ENCODE data around the gene DNAJC10.
A peak's percentile ranks its signal among the peaks of the same experiment; 100 is the strongest.
"Not testable (repeated sequence)": the region's sequence is repeated elsewhere in the genome, so short reads cannot be mapped to it uniquely, and the experiment has no call there.

DNAJC10 gene, protein sequence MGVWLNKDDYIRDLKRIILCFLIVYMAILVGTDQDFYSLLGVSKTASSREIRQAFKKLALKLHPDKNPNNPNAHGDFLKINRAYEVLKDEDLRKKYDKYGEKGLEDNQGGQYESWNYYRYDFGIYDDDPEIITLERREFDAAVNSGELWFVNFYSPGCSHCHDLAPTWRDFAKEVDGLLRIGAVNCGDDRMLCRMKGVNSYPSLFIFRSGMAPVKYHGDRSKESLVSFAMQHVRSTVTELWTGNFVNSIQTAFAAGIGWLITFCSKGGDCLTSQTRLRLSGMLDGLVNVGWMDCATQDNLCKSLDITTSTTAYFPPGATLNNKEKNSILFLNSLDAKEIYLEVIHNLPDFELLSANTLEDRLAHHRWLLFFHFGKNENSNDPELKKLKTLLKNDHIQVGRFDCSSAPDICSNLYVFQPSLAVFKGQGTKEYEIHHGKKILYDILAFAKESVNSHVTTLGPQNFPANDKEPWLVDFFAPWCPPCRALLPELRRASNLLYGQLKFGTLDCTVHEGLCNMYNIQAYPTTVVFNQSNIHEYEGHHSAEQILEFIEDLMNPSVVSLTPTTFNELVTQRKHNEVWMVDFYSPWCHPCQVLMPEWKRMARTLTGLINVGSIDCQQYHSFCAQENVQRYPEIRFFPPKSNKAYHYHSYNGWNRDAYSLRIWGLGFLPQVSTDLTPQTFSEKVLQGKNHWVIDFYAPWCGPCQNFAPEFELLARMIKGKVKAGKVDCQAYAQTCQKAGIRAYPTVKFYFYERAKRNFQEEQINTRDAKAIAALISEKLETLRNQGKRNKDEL

DNA sequence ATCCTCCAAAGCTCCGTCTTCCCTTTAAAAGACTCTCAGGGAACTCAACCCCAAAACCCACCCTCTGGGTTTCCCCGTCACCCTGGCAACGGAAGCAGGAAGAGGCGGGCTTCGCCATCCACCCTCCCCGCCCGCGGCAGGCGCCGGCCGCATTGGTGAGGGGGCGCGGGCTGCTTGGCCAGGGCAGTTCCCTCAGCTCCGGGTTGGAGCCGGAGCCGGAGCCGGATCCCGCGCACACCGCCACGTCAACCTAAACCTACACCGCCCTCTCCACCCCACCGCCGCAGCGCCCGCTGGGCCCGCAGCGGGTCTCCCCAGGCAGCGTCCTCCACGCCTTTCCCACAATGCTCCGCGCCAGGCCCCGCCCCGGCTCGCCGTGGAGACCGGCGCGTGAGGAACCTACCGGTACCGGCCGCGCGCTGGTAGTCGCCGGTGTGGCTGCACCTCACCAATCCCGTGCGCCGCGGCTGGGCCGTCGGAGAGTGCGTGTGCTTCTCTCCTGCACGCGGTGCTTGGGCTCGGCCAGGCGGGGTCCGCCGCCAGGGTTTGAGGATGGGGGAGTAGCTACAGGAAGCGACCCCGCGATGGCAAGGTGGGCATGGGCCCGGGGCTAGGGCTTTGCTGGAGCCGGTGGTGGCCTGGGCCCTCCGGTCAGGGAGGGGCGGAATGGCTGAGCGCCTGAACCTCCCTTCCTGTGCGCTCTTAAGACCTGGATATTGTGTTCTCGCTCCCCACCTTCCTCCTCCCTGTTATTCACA, at the start of gene DNAJC10:
Gene DNAJC10, plus strand, starts transcription at position 366 of the 758 bp plus-strand sequence. CDS start 1,830 bp downstream, outside the sequence.
- peak; percentile 62 to 78 for DNase-seq (ENCODE audit: low read depth in 1 of 2, low spot score in 1 of 2)

GRCh38 chr2:182666674-182667314, 49.3 kb upstream of the DNAJC10 start:
- no peak for DNase-seq (ENCODE audit: low read depth in 1 of 2, low spot score in 1 of 2)

GRCh38 chr2:182667315-182667695, 48.8 kb upstream of the DNAJC10 start:
- DNase-seq (ENCODE audit: low read depth in 1 of 2, low spot score in 1 of 2) = no peak

DNA sequence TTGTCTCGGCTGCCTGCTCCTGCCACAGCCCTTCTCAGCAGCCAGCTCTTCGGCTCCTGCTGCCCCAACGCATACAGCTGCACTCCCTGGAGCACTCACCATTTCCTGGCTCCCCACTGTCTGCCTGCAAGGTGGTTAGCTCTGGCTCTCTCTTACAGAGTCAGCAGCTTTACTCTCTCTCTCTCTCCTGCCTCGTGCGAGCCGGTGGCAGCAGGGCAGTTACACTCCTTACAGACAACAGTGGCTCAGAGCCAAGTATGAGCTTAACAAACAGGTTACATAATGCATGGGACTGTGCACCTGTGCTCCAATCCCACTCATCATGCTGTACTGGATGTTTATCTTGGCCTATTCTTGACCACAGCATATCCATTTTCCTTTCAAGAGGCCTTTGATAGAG, 47.4 kb upstream of the DNAJC10 start:
- no peak for DNase-seq (ENCODE audit: low read depth in 1 of 2, low spot score in 1 of 2)

- no peak for DNase-seq (ENCODE audit: low read depth in 1 of 2, low spot score in 1 of 2)
Observed at GRCh38 chr2:182672466-182673165, 43.4 kb upstream of the DNAJC10 start.

GRCh38 chr2:182680837-182681236, 35.2 kb upstream of the DNAJC10 start:
- no peak for DNase-seq (ENCODE audit: low read depth in 1 of 2, low spot score in 1 of 2)

DNA sequence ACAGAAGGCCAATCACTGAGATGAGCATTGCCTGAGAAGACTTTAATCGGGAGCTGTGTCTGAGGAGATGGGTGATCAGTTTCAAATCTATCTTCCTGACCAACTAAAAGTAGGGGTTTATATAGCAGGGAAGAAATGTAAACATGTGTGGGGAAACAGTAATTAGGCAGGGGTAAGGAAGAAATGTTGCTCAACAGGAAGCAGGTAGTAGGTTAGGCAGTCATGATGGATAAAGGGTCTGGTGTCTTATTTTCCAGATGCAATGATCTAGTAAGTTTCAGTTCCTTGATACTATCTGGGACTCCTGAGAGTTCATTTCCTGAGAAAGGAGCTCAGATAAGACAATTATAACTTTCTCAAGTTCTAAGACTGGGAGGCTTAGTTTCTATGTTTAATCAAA, 33.8 kb upstream of the DNAJC10 start:
- no peak for DNase-seq (ENCODE audit: low read depth in 1 of 2, low spot score in 1 of 2)

GRCh38 chr2:182685559-182685958, 30.5 kb upstream of the DNAJC10 start:
- DNase-seq (ENCODE audit: low read depth in 1 of 2, low spot score in 1 of 2) = no peak

GRCh38 chr2:182686763-182687162, 29.3 kb upstream of the DNAJC10 start:
- DNase-seq (ENCODE audit: low read depth in 1 of 2, low spot score in 1 of 2) = not testable (repeated sequence)

DNA sequence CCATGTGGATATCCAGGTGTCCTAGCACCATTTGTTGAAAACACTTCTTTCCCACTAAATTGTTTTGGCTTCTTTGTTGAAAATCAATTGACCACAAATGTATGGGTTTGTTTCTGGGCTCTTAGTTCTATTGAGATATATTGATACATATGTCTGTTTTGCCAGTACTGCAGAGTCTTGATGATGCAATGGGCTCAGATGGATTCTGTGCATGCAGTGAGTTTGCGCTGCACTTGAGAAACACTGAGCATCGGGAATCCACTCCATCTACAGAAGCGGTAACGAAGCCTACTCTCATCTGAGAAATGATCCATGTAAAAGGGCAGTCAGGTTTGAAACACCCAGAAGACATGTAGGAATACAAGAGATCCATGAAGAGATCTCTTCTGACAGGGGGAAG, 21.9 kb upstream of the DNAJC10 start:
- DNase-seq (ENCODE audit: low read depth in 1 of 2, low spot score in 1 of 2) = no peak

DNA sequence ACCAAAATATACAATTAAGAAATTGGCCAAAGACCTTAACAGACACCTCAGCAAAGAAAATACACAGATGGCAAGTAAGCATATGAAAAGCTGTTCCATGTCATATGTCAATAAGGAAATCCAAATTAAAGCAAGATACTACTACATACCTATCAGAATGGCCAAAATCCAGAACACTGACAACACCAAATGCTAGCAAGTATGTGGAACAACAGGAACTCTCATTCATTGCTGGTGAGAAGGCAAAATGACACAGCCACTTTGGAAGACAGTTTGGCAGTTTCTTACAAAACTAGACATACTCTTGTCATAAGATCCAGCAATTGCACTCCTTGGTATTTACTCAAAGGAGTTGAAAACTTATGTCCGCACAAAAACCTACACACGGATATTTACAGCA, 20.3 kb upstream of the DNAJC10 start:
- no peak for DNase-seq (ENCODE audit: low read depth in 1 of 2, low spot score in 1 of 2)

GRCh38 chr2:182698671-182699070, 17.4 kb upstream of the DNAJC10 start:
- DNase-seq (ENCODE audit: low read depth in 1 of 2, low spot score in 1 of 2) = no peak

- no peak for DNase-seq (ENCODE audit: low read depth in 1 of 2, low spot score in 1 of 2)
Observed at GRCh38 chr2:182705761-182706160, 10.3 kb upstream of the DNAJC10 start.

GRCh38 chr2:182706751-182707150, 9.3 kb upstream of the DNAJC10 start:
- DNase-seq (ENCODE audit: low read depth in 1 of 2, low spot score in 1 of 2) = no peak

DNA sequence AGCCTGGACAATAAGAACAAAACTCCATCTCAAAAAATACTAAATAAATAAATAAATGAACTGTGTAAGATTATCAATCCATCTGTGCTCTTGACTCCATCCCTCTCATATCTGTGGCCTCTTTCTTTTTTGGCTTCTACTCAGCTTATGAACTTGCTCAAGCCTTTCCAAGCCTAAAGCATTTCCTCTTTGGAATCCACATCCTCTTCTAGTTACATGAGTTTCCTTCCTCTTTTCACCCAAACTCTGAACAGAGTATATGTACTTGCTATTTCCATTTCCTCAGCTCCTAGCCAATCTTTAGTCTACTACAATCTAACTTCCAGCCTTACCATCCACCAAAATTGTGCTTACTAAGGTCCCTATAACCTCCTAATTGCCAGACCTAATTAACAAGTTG, 2.5 kb upstream of the DNAJC10 start:
- no peak for DNase-seq (ENCODE audit: low read depth in 1 of 2, low spot score in 1 of 2)

DNA sequence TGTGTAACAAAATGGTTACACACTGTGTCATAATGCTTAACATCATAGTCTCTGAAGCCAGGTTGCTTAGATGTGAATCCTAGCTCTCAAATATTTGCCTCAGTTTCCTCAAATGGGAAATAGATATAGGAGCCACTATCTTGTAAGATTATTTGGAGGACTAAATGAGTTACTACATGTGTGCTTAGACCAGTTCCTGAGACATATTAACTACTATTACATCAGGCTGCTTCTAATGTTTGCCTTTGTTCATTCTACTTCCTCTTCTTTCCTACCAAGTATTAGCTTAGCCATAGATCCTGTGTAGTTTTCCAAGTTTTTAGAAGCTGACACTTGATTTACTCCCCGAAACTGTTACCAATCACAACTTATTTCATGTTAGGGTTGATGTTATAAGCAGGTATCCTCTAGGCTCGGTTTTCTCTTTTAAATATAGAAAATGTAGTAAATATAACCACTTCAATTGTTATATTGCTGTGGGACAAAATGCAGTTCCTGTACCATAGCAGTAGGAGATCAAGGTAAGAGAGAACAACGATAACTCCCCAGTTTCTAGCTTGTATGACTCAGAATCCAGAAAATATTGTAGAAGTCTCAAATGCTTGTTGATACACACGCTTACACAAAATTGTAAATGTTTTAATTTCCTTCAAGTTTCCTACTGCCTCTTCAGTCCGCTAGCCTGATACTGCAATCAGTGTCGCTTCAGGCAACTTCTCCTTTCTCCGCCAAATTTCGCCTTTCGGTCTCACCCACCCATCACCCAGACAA, 751 bp upstream of the DNAJC10 start:
- DNase-seq (ENCODE audit: low read depth in 1 of 2, low spot score in 1 of 2) = no peak

- DNase-seq (ENCODE audit: low read depth in 1 of 2, low spot score in 1 of 2) = no peak
Observed at GRCh38 chr2:182716650-182716979, 558 bp downstream of the DNAJC10 start.

DNA sequence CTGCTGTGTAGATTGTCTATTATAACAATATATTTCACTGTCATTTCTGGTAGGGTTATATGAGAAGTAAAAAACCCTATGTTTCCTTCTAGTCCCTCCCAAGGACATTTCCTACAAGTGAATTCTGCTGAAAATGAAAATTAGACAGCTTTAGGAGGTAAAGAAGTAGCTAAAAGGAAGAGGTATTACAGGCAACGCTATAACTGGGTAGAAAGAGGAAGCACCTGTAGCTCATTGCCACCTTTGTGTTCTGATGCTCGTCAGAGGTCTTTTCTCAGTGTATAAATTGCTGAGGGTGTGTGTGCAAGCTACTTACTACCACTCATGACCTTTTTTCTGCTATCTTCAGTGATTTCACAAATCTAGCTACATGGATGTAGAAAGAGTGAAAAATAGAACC, 1.4 kb downstream of the DNAJC10 start:
- DNase-seq (ENCODE audit: low read depth in 1 of 2, low spot score in 1 of 2) = no peak

GRCh38 chr2:182717816-182718215, 1.8 kb downstream of the DNAJC10 start:
- DNase-seq (ENCODE audit: low read depth in 1 of 2, low spot score in 1 of 2) = no peak

DNA sequence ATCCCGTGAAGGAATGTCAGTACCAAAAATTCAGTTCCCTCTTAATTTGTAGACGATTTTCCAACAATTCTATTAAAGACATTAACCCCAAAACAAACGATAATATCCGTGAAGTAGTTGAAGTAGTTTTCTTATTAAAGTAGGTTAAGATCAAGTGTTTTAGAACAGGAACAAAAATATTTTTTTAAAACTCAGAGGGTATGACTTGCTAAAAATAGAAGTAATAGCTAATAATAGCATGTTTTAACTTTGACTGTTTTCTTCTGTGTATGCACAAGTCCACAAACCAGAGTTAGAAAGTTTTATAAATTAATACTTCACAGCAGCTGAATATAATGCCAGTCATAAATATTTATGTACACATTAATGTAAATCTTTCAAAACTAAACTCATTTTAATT, 2.4 kb downstream of the DNAJC10 start:
- DNase-seq (ENCODE audit: low read depth in 1 of 2, low spot score in 1 of 2) = no peak
